GM18499 (cell line): ENCODE data around the gene FER1L5.
"Not testable (repeated sequence)": the region's sequence is repeated elsewhere in the genome, so short reads cannot be mapped to it uniquely, and the experiment has no call there.

ENCODE experiments used
- ATAC-seq: cut with Tn5 transposase; IDR thresholded peaks from one replicate; pipeline ENCODE4 v1.9.1; 2021; ENCODE audit warnings: moderate number of reproducible peaks; ENCODE audit not compliant: insufficient read depth, unreplicated experiment

The FER1L5 gene

GRCh38 chr2:96633641-96634040 is 8.9 kb upstream of the FER1L5 start:
- ATAC-seq, result no peak

- ATAC-seq, result no peak
These were observed 5.9 kb upstream of the FER1L5 start for GRCh38 chr2:96636551-96637171.

- ATAC-seq, result peak; percentile 23
These were observed 5.0 kb upstream of the FER1L5 start for GRCh38 chr2:96637385-96638143.

- peak; percentile 54 for ATAC-seq
These were observed 4.1 kb upstream of the FER1L5 start, which contains the start of gene KANSL3 for GRCh38 chr2:96638144-96639121. Gene KANSL3 (minus strand): TSS chr2:96638312. CDS start chr2:96637135, 1,177 bp downstream.

GRCh38 chr2:96647681-96648080 is 5.1 kb downstream of the FER1L5 start:
- ATAC-seq, result no peak

- ATAC-seq, result no peak
These were observed 5.9 kb downstream of the FER1L5 start for GRCh38 chr2:96648306-96648930.

- ATAC-seq, result no peak
These were observed 6.8 kb downstream of the FER1L5 start for GRCh38 chr2:96649342-96649741.

GRCh38 chr2:96651793-96652192 is 9.2 kb downstream of the FER1L5 start:
- no peak for ATAC-seq

- ATAC-seq, result not testable (repeated sequence)
These were observed 12.2 kb downstream of the FER1L5 start for GRCh38 chr2:96654791-96655190.

- no peak for ATAC-seq
These were observed 13.0 kb downstream of the FER1L5 start for GRCh38 chr2:96655526-96655925.

- ATAC-seq, result no peak
These were observed 14.0 kb downstream of the FER1L5 start for GRCh38 chr2:96656540-96656939.

GRCh38 chr2:96661324-96661723 is 18.8 kb downstream of the FER1L5 start:
- no peak for ATAC-seq

GRCh38 chr2:96662360-96662759 is 19.8 kb downstream of the FER1L5 start:
- no peak for ATAC-seq

- no peak for ATAC-seq
These were observed 20.6 kb downstream of the FER1L5 start for GRCh38 chr2:96663177-96663576.

GRCh38 chr2:96663829-96664228 is 21.3 kb downstream of the FER1L5 start:
- no peak for ATAC-seq

GRCh38 chr2:96664366-96664925 is 21.9 kb downstream of the FER1L5 start:
- no peak for ATAC-seq

GRCh38 chr2:96665083-96665569 is 22.6 kb downstream of the FER1L5 start:
- ATAC-seq, result no peak

GRCh38 chr2:96665717-96666116 is 23.2 kb downstream of the FER1L5 start:
- ATAC-seq, result not testable (repeated sequence)

- no peak for ATAC-seq
These were observed 26.2 kb downstream of the FER1L5 start for GRCh38 chr2:96668771-96669170.
